Keratinocyte (primary cell): Measurements from ENCODE around the gene FNDC1.

Experiments
- EZH2 ChIP-seq: IDR thresholded peaks from one replicate; pipeline ENCODE4 v1.6.1; 2012; ENCODE audit warnings: inconsistent platforms, mild to moderate bottlenecking, low read length, moderate library complexity
- TF ChIP-seq, protein P1 (sequence below), 3 experiments: IDR thresholded peaks in 1 of 3; conservative IDR thresholded peaks in 1 of 3; optimal IDR thresholded peaks in 1 of 3; 2 replicates in 2 of 3; 3 replicates in 1 of 3; pipeline versions ENCODE3 to v1.5.1; 2011; ENCODE audit warnings: low read length in 3 of 3, mild to moderate bottlenecking in 3 of 3, moderate library complexity in 2 of 3, control low read depth in 1 of 3, inconsistent platforms in 1 of 3; ENCODE audit not compliant: insufficient read depth in 2 of 3; ENCODE audit errors: extremely low read depth in 1 of 3

DNA sequence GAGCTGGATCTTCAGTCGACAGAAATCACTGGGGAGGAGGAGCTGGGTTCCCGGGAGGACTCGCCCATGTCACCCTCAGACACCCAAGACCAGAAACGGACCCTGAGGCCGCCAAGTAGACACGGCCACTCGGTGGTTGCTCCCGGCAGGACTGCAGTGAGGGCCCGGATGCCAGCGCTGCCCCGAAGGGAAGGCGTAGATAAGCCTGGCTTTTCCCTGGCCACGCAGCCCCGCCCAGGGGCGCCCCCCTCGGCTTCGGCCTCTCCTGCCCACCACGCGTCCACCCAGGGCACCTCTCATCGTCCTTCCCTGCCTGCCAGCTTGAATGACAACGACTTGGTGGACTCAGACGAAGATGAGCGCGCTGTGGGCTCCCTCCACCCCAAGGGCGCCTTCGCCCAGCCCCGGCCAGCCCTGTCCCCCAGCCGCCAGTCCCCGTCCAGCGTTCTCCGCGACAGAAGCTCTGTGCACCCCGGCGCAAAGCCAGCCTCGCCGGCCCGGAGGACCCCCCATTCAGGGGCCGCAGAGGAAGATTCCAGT lies 63.0 kb downstream of the FNDC1 start:
- TF ChIP-seq, protein P1, sequence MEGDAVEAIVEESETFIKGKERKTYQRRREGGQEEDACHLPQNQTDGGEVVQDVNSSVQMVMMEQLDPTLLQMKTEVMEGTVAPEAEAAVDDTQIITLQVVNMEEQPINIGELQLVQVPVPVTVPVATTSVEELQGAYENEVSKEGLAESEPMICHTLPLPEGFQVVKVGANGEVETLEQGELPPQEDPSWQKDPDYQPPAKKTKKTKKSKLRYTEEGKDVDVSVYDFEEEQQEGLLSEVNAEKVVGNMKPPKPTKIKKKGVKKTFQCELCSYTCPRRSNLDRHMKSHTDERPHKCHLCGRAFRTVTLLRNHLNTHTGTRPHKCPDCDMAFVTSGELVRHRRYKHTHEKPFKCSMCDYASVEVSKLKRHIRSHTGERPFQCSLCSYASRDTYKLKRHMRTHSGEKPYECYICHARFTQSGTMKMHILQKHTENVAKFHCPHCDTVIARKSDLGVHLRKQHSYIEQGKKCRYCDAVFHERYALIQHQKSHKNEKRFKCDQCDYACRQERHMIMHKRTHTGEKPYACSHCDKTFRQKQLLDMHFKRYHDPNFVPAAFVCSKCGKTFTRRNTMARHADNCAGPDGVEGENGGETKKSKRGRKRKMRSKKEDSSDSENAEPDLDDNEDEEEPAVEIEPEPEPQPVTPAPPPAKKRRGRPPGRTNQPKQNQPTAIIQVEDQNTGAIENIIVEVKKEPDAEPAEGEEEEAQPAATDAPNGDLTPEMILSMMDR (optimal IDR thresholded peaks at IDR 0.05 in 1 of 3, IDR thresholded peaks at IDR 0.05 in 1 of 3, conservative IDR thresholded peaks at IDR 0.05 in 1 of 3; ENCODE audit: extremely low read depth in 1 of 3, insufficient read depth in 2 of 3, low read length in 3 of 3), result no peak
- TF ChIP-seq EZH2, result no peak
